Superior temporal gyrus (tissue), 1 donor: ENCODE results near the gene FAM90A26.
"Not testable (repeated sequence)": the region's sequence is repeated elsewhere in the genome, so short reads cannot be mapped to it uniquely, and the experiment has no call there.

Experiments
- DNase-seq: peaks from one replicate; pipeline ENCODE4 v3.0.0-alpha.2; 2016; ENCODE audit errors: extremely low spot score

FAM90A26 gene

GRCh38 chr4:9158392-9158791, 11.8 kb upstream of the FAM90A26 start:
- DNase-seq: not testable (repeated sequence)

- DNase-seq: not testable (repeated sequence)
These were observed 10.2 kb upstream of the FAM90A26 start for GRCh38 chr4:9160046-9160445.

GRCh38 chr4:9165990-9166389, 4.2 kb upstream of the FAM90A26 start:
- not testable (repeated sequence) for DNase-seq

- DNase-seq: not testable (repeated sequence)
These were observed 40.1 kb downstream of the FAM90A26 start, which contains the start of gene USP17L10 for GRCh38 chr4:9210357-9210756. Gene USP17L10 (plus strand): TSS chr4:9210657. CDS start chr4:9210657, 0 bp downstream.

- DNase-seq: not testable (repeated sequence)
These were observed 44.5 kb downstream of the FAM90A26 start for GRCh38 chr4:9214701-9215100.

GRCh38 chr4:9215105-9215504, 44.9 kb downstream of the FAM90A26 start, which contains the start of gene USP17L11:
Gene USP17L11 (plus strand): TSS chr4:9215405. CDS start chr4:9215405, 0 bp downstream.
- not testable (repeated sequence) for DNase-seq

- not testable (repeated sequence) for DNase-seq
These were observed 49.6 kb downstream of the FAM90A26 start, which contains the start of gene USP17L12 for GRCh38 chr4:9219852-9220251. Gene USP17L12 (plus strand): TSS chr4:9220152. CDS start chr4:9220152, 0 bp downstream.

GRCh38 chr4:9224596-9224995, 54.4 kb downstream of the FAM90A26 start, which contains the start of gene USP17L13:
Gene USP17L13 (plus strand): TSS chr4:9224896. CDS start chr4:9224896, 0 bp downstream.
- not testable (repeated sequence) for DNase-seq
